GM15510 (cell line): ENCODE results near the gene DRAM1.

Experiments used
- POLR2A ChIP-seq: IDR thresholded peaks from 3 replicates; pipeline ENCODE4 v1.6.1; 2011; ENCODE audit warnings: borderline replicate concordance; ENCODE audit not compliant: insufficient read length; ENCODE audit errors: extremely low read depth

The DRAM1 gene

DNA sequence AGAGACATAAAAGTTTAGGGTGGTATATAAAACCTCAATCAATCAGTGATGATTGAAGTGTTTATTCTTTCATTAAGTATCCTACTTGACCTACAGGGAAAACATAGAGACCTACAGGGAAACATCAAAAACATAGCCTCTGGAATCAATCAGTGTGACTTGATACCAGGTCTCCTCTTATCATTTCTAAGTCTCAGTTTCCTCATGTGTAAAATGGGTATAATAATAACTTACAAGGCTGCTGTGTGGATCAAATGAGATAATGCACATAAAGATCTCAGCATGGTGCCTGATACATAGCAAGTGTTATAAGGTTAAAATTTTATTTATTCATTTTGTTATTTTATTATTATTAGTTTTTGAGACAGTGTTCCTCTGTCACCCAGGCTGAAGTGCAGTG lies 24.4 kb upstream of the DRAM1 start:
- TF ChIP-seq POLR2A = no peak

- no peak for TF ChIP-seq POLR2A
Measured at GRCh38 chr12:101854747-101855146, 22.6 kb upstream of the DRAM1 start.

DNA sequence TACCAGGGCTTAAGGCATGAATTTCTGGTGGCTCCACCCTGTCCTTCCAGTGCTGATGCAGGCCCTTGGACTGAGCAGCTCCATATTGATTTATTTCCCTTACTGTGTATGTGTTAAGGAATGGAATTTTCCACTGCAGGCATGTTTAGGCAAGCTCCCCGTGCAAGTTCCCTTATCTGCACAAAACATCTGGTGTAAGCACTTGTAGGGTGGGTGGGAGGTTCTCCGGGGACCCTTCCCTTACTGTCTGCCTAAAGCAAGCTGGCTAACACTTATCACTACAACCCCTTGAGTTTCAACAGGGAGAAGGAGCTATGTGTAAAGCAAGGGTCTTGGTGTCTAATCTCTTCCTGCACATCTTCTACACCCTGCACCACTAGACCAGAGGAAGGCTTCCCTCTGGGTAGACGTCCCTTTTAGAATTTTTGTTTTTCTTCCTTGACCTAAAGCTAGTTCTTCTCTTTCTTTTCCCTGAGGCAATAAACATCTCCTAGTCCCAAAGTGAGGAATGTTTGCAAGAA lies 22.0 kb upstream of the DRAM1 start:
- no peak for TF ChIP-seq POLR2A

DNA sequence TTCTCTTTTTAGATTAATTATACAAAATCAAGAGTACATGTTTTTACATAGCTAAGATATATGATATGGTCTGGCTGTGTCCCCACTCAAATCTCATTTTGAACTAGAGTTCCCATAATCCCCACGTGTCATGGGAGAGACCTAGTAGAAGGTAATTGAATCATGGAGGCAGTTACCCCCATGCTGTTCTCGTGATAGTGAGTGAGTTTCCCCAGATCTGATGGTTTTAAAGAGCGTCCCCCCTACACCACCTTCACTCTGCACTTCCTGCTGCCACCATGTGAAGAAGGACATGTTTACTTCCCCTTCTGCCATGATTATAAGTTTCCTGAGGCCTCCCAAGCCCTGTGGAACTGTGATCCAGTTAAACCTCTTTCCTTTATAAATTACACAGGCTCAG lies 21.4 kb upstream of the DRAM1 start:
- no peak for TF ChIP-seq POLR2A

DNA sequence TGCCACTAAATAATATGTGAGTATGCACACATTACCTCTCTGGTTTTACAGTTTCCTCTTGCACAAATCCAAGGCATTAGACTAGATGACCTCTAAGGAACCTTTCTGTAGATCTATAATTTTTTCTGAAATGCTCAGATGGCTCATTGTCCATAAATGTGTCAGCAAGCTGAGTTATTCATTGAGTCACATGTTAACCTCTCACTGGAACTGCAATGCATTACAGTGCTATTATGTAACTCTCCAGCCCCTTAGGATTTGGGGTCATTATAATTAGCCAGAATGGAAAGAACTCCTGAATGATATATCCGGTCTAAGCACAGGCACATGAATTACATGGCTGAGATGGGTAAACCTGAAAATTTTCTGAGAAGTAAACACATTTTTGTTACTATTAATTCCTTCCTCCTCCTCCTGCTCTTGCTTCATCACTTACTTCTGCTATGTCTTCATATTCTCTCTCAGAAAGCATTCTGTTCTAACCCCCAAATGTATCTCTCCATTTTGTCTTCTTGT lies 20.3 kb upstream of the DRAM1 start:
- TF ChIP-seq POLR2A = no peak

DNA sequence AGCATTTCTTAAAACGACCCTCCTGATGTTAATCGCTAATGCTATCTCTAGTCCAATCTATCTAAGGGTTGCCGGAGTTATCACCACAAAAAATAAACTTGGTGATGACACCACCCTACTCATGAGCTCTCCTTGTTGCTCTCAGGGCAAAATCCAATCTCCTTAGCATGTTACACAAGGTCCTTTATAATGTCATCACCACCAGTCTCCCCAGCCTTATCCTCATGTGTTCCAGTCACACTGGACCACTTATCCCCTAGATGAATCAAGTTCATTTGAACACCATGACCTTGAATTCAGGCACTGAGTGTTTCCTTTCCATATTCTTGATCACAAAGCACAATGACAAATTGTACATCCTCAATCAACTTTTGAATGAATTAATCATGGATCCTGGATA lies 19.0 kb upstream of the DRAM1 start:
- TF ChIP-seq POLR2A = no peak

DNA sequence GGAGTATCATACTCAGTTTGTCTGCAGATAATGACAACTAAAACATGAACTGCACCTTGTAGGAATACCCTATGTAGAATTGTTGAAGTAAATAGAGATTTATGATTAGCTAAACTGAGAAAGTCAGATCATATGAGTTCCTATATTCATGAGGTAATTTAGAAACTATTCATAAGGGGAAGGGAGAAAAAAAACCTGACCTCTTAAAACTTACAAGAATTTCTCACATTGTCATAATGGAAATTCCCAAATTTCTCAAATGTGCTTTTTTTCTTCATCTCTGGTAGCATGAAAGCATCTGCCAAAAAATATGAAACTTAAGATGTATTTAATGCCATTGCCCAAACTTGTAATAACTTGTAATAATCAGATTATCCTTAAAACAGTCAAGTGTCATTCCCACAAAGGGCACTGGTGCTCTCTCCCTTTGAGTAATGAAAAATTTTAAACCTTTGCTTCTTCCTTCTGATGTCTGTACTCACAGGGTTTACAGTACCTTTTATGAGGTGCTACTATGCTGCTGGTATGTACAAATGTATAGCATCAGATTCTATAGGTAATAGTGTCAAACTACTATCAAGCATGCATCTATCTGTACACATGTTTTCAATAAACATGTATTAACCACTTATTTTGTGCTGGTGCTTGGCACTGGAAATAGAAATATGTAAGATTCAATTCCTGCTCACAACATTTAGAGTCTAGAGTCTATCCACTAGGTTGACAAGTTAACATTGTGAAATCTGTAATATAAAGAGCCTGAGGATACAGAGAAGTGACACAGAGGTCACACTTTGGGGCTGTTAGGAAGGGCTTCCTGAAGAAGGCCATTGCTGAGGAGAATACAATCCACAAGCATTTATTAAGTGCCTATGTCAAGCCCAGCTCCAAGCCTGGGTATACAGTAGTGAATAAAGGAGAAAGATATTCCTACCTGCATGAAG lies 17.4 kb upstream of the DRAM1 start:
- no peak for TF ChIP-seq POLR2A

DNA sequence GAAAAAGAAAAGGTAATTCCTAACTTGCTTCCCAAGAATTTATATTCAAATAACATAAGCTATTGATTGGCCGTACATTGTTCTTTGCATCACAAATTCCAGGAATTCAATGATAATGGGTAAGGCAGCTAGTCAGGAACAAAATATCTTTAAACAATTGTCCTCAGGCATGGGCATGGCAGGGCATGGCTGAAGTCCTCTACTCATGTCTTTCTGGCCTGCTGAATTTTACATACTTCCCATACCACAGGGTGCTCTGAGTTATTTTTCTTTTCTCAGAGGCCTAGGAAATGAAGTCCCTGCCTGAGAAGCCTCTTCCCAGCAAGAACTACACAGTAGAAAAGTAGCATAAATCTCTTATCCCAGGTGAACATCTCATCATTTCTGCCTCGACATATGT lies 15.1 kb upstream of the DRAM1 start:
- TF ChIP-seq POLR2A = no peak

GRCh38 chr12:101863981-101864380 lies 13.4 kb upstream of the DRAM1 start:
- no peak for TF ChIP-seq POLR2A

- TF ChIP-seq POLR2A = no peak
Measured at GRCh38 chr12:101866615-101867373, 10.6 kb upstream of the DRAM1 start.

DNA sequence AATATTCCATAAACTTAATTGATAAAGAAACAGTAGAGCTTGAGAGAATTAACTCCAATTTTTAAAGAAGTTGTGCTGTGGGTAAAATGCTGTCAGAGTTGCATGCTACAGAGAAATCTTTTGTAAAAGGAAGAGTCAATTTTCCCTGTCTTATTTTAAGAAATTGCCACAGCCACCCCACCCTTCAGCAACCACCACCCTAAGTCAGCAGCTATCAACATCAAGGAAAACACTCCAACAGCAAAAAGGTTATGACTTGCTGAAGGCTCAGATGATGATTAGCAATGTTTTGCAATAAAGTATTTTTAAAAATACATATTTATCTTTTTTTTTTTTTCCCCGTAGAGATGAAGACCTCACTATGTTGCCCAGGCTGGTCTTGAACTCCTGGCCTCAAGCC lies 6.5 kb upstream of the DRAM1 start:
- TF ChIP-seq POLR2A = no peak

DNA sequence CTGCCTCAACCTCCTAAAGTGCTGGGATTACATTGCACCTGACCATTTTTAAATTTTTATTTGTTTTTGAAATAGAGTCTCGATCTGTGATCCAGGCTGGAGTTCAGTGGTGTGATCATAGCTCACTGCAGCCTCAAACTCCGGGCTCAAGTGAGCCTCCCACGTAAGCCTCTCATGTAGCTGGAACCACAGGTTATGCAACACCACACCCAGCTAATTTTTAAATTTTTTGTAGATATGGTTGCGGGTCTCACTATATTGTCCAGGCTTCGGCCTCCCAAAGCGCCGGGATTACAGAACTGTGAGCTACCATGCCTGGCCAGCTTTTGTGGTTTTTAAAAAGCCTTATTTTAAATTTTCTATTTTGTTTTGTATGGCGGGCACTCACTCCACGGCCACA lies 2.2 kb upstream of the DRAM1 start:
- no peak for TF ChIP-seq POLR2A

DNA sequence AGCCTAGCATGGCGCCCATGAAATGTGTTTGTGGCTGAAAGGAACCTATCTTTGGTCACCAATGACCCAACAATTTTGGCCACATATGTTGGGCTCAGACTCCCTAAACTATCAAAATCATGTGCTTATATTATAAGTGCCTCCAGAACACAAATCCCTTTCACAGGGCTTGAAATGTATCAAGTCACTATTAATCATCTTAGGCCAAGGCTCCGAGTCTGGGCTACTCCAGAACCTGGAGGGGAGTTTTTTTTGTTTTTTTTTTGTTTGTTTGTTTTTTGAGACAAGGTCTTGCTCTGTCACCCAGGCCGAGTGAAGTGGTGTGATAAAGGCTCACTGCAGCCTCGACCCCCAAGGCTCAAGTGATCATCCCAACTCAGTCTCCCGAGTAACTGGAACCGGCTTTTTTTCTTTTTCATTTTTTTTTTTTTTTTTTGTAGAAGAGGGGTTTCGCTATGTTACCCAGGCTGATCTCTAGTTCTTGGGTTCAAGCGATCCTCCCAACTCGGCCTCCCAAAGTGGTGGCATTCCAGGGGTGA lies 989 bp upstream of the DRAM1 start:
- TF ChIP-seq POLR2A = no peak

DNA sequence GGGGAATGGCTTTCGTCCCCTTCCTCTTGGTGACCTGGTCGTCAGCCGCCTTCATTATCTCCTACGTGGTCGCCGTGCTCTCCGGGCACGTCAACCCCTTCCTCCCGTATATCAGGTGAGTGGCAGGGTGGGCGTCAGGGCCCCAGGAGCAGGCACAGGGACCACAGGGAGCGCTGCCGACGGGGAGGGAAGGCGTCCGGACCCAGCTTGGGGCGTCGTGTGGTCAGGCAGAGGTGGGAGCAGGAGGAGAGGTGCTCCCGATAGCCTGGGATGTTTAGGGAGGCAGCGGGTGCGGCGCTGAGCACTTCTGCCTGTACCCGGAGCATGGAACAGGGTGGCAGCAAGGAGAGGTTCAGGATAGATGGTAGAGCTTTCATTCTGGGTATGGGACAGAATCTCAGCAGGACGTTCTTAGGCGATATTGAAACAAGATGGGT lies 444 bp downstream of the DRAM1 start:
- no peak for TF ChIP-seq POLR2A

- no peak for TF ChIP-seq POLR2A
Measured at GRCh38 chr12:101878243-101878821, 952 bp downstream of the DRAM1 start.
